Measurements from ENCODE around the gene TMEM259.

Gene TMEM259

GRCh38 chr19:1055886-1056620 lies 35.1 kb upstream of the TMEM259 start:
- DNase-seq (ENCODE audit: low spot score), result no peak

GRCh38 chr19:1055028-1055425 lies 34.1 kb upstream of the TMEM259 start:
- no peak for DNase-seq (ENCODE audit: low spot score)

- DNase-seq (ENCODE audit: low spot score), result no peak
Observed at GRCh38 chr19:1054102-1055027, 33.4 kb upstream of the TMEM259 start.

- DNase-seq (ENCODE audit: low spot score), result no peak
Observed at GRCh38 chr19:1053176-1054101, 32.5 kb upstream of the TMEM259 start.

- DNase-seq (ENCODE audit: low spot score), result no peak
Observed at GRCh38 chr19:1052349-1052975, 31.5 kb upstream of the TMEM259 start.

GRCh38 chr19:1051791-1052190 lies 30.9 kb upstream of the TMEM259 start:
- DNase-seq (ENCODE audit: low spot score), result no peak

- no peak for DNase-seq (ENCODE audit: low spot score)
Observed at GRCh38 chr19:1050989-1051788, 30.3 kb upstream of the TMEM259 start.

GRCh38 chr19:1049800-1050199 lies 28.9 kb upstream of the TMEM259 start:
- DNase-seq (ENCODE audit: low spot score), result no peak

GRCh38 chr19:1049106-1049505 lies 28.2 kb upstream of the TMEM259 start:
- no peak for DNase-seq (ENCODE audit: low spot score)

- DNase-seq (ENCODE audit: low spot score), result no peak
Observed at GRCh38 chr19:1047696-1048147, 26.8 kb upstream of the TMEM259 start.

- no peak for DNase-seq (ENCODE audit: low spot score)
Observed at GRCh38 chr19:1046836-1047695, 26.1 kb upstream of the TMEM259 start.

- no peak for DNase-seq (ENCODE audit: low spot score)
Observed at GRCh38 chr19:1046117-1046626, 25.2 kb upstream of the TMEM259 start.

GRCh38 chr19:1045247-1045603 lies 24.3 kb upstream of the TMEM259 start:
- DNase-seq (ENCODE audit: low spot score), result no peak

GRCh38 chr19:1042689-1043511 lies 22.0 kb upstream of the TMEM259 start:
- peak; percentile 52 for DNase-seq (ENCODE audit: low spot score)

- DNase-seq (ENCODE audit: low spot score), result no peak
Observed at GRCh38 chr19:1041835-1042685, 21.1 kb upstream of the TMEM259 start.

- DNase-seq (ENCODE audit: low spot score), result no peak
Observed at GRCh38 chr19:1041272-1041834, 20.4 kb upstream of the TMEM259 start.

Measured in AG20443 (cell line).